ENCODE data around the gene DEPDC1B. TPM values are rescaled to one million over a fixed set of nuclear protein-coding genes. Genes with fewer than 3 reads are reported as not detected.

Gene DEPDC1B
- total and polyA plus RNA-seq, 2 of the 8 experiments (the other 6 are each of a cell fraction or from before 2014, with no cell fraction given) = 30.8 to 67.4 TPM

GRCh38 chr5:60563696-60564324 is 136.2 kb downstream of the DEPDC1B start:
- Histone ChIP-seq H3K27me3 (replicated peaks in 1 of 4; ENCODE audit: control insufficient read depth in 3 of 4, extremely low read depth in 1 of 4, insufficient read depth in 3 of 4, low read length in 3 of 4) (no peaks in the 10 kb centered on the region), H4K91ac (replicated peaks; ENCODE audit: insufficient read length, low read length) (no peak overlapping the region), H3K79me1 (ENCODE audit: low read depth, low read length) (no peaks in the 10 kb centered on the region), H4K5ac (ENCODE audit: insufficient read length, low read depth, low read length) (no peak overlapping the region), H2BK15ac (ENCODE audit: low read length) (no peak overlapping the region), H3K36me3 (ENCODE audit: control insufficient read depth in 2 of 4, insufficient read depth in 4 of 4, low read length in 3 of 4) (no peaks in the 10 kb centered on the region), H2BK120ac (replicated peaks; ENCODE audit: low read depth, low read length) (no peak overlapping the region), H3K9me3 (ENCODE audit: insufficient read depth in 2 of 2, low read depth in 1 of 2, low read length in 1 of 2) (peaks cover 10 to 11% of the 10 kb centered on the region in 2 experiments), H2BK5ac (ENCODE audit: low read depth, low read length) (no peak overlapping the region), H2AK5ac (ENCODE audit: low read depth, low read length) (no peak overlapping the region), H3K18ac (ENCODE audit: extremely low read depth, low read length) (no peak overlapping the region), H3K4me3 (ENCODE audit: extremely low read depth in 1 of 4, insufficient read depth in 2 of 4, low read depth in 3 of 4, low read length in 4 of 4) (no peak overlapping the region), H2BK20ac (ENCODE audit: low read length) (no peak overlapping the region), H3K23me2 (ENCODE audit: low read depth, low read length) (no peaks in the 10 kb centered on the region), H3K56ac (replicated peaks; ENCODE audit: insufficient read length, low read depth, low read length) (no peak overlapping the region), H3K27ac (ENCODE audit: low read depth, low read length) (no peak overlapping the region), H3K9ac (replicated peaks in 1 of 4; ENCODE audit: extremely low read depth in 1 of 4, low read depth in 3 of 4, low read length in 3 of 4) (no peak overlapping the region), H3K4ac (replicated peaks; ENCODE audit: insufficient read length, low read depth, low read length) (no peak overlapping the region), H3K79me2 (ENCODE audit: control insufficient read depth in 1 of 2, insufficient read depth in 2 of 2, low read length in 2 of 2) (no peaks in the 10 kb centered on the region), H2AFZ (ENCODE audit: low read length) (no peak overlapping the region), H3K14ac (ENCODE audit: insufficient read length) (no peak overlapping the region), H2BK12ac (ENCODE audit: low read depth, low read length) (no peak overlapping the region), H3K4me1 (replicated peaks in 1 of 4; ENCODE audit: control insufficient read depth in 3 of 4, insufficient read depth in 4 of 4, low read length in 3 of 4) (no peaks in the 10 kb centered on the region), H4K20me1 (replicated peaks in 1 of 2; ENCODE audit: control insufficient read depth in 1 of 2, insufficient read depth in 2 of 2, low read length in 2 of 2) (no peaks in the 10 kb centered on the region), H4K8ac (ENCODE audit: extremely low read depth, insufficient read depth, low read length) (no peak overlapping the region), H3K4me2 (ENCODE audit: insufficient read depth in 1 of 2, low read depth in 2 of 2, low read length in 2 of 2) (no peak overlapping the region), H3K23ac (ENCODE audit: insufficient read length) (no peak overlapping the region)
- DNase-seq (ENCODE audit: low read depth in 1 of 2, low spot score in 2 of 2) (no peak), FAIRE-seq (no peak)
- CTCF ChIA-PET (ENCODE audit: partially characterized antibody) = interaction anchor here (1.0 kb wide), 1 partner anchor 105 kb away, joined by 3 read pairs; no protein-coding TSS in a partner anchor
- POLR2A ChIA-PET (ENCODE audit: partially characterized antibody) = no interaction called here
- no peak for TF ChIP-seq BRCA1 (IDR thresholded peaks at IDR 0.05; ENCODE audit: low read depth, low read length)
- TF ChIP-seq CBX8 (IDR thresholded peaks at IDR 0.05; ENCODE audit: borderline replicate concordance, low read depth, low read length) = no peak
- no peak for TF ChIP-seq EGR1 (IDR thresholded peaks at IDR 0.05; ENCODE audit: borderline replicate concordance, low read depth, low read length)
- no peak for TF ChIP-seq KDM1A (IDR thresholded peaks at IDR 0.05; ENCODE audit: borderline replicate concordance, low read length)
- no peak for TF ChIP-seq GABPA (IDR thresholded peaks at IDR 0.05; ENCODE audit: borderline replicate concordance, insufficient read depth, low read length)
- TF ChIP-seq CHD1 (IDR thresholded peaks at IDR 0.05; ENCODE audit: low read depth, low read length) = no peak
- no peak for TF ChIP-seq NRF1 (IDR thresholded peaks at IDR 0.05; ENCODE audit: low read depth, low read length)
- TF ChIP-seq SIX5 (IDR thresholded peaks at IDR 0.05; ENCODE audit: low read depth, low read length) = no peak
- TF ChIP-seq, protein P1, sequence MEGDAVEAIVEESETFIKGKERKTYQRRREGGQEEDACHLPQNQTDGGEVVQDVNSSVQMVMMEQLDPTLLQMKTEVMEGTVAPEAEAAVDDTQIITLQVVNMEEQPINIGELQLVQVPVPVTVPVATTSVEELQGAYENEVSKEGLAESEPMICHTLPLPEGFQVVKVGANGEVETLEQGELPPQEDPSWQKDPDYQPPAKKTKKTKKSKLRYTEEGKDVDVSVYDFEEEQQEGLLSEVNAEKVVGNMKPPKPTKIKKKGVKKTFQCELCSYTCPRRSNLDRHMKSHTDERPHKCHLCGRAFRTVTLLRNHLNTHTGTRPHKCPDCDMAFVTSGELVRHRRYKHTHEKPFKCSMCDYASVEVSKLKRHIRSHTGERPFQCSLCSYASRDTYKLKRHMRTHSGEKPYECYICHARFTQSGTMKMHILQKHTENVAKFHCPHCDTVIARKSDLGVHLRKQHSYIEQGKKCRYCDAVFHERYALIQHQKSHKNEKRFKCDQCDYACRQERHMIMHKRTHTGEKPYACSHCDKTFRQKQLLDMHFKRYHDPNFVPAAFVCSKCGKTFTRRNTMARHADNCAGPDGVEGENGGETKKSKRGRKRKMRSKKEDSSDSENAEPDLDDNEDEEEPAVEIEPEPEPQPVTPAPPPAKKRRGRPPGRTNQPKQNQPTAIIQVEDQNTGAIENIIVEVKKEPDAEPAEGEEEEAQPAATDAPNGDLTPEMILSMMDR (IDR thresholded peaks at IDR 0.05; ENCODE audit: control extremely low read depth in 1 of 3, insufficient read depth in 1 of 3, low read depth in 1 of 3, low read length in 3 of 3) = no peak
- no peak for TF ChIP-seq POLR2AphosphoS5 (IDR thresholded peaks at IDR 0.05; ENCODE audit: low read depth, low read length)
- 97% methylated on average over 13 of the region's 13 CpGs; no CpG with 5 or more reads in 1 of the 2 experiments for WGBS, 2 experiments (ENCODE audit: extremely low coverage in 1 of 2, insufficient coverage in 1 of 2, insufficient read length in 1 of 2, insufficient replicate concordance in 2 of 2, low coverage in 1 of 2, low lambda C conversion rate in 2 of 2, missing lambda C conversion rate in 1 of 2)

Data from H1 (cell line).